Lower leg skin (tissue), 4 donors: ENCODE results near the gene CHIA. TPM values are rescaled to one million over a fixed set of nuclear protein-coding genes. Genes with fewer than 3 reads are reported as not detected.
"Not testable (repeated sequence)": the region's sequence is repeated elsewhere in the genome, so short reads cannot be mapped to it uniquely, and the experiment has no call there.

Experiments used
- DNase-seq, 2 donors: peaks; one replicate each; pipeline ENCODE4 v3.0.0-alpha.2; 2019; ENCODE audit warnings: low spot score in 2 of 2
- H3K4me3 ChIP-seq: fragments of 200-600 bp; sonication (generic); 2 replicates; pipeline ENCODE4 v1.5.1; 2017; ENCODE audit warnings: mild to moderate bottlenecking, low read depth; ENCODE audit not compliant: poor library complexity, severe bottlenecking
- POLR2A ChIP-seq, 2 donors: fragments of 450-650 bp; IDR thresholded peaks; one replicate each; pipeline ENCODE4 v1.6.1; 2016 to 2017; ENCODE audit warnings: antibody characterized with exemption in 2 of 2, mild to moderate bottlenecking in 1 of 2, moderate library complexity in 1 of 2
- WGBS, 2 donors: methylation state at CpG; one replicate each; pipeline ENCODE4 v1.1.5; 2018; 5-methylcytosine and 5-hydroxymethylcytosine counted together
- intact Hi-C: fragments of 100-400 bp; cut with DNase I; formaldehyde crosslinking; loops from one replicate; pipeline ENCODE4 v1.15.0; 2023; ENCODE audit warnings: low total_unique reads
- total RNA-seq, 4 donors: library from RNA; depleted of rRNA; stranded (reverse); fragments of >200 nt; gene quantifications; one replicate each; pipeline ENCODE4 v1.1.0, GENCODE V29; 2016
- TF ChIP-seq, protein P1 (sequence below), 3 donors: fragments of 450-650 bp; IDR thresholded peaks; one replicate each; pipeline ENCODE4 v1.5.1; 2016; ENCODE audit warnings: antibody characterized with exemption in 3 of 3, mild to moderate bottlenecking in 3 of 3, moderate library complexity in 2 of 3

CHIA gene
- total RNA-seq, 4 donors from 2014 or later: not detected

DNA sequence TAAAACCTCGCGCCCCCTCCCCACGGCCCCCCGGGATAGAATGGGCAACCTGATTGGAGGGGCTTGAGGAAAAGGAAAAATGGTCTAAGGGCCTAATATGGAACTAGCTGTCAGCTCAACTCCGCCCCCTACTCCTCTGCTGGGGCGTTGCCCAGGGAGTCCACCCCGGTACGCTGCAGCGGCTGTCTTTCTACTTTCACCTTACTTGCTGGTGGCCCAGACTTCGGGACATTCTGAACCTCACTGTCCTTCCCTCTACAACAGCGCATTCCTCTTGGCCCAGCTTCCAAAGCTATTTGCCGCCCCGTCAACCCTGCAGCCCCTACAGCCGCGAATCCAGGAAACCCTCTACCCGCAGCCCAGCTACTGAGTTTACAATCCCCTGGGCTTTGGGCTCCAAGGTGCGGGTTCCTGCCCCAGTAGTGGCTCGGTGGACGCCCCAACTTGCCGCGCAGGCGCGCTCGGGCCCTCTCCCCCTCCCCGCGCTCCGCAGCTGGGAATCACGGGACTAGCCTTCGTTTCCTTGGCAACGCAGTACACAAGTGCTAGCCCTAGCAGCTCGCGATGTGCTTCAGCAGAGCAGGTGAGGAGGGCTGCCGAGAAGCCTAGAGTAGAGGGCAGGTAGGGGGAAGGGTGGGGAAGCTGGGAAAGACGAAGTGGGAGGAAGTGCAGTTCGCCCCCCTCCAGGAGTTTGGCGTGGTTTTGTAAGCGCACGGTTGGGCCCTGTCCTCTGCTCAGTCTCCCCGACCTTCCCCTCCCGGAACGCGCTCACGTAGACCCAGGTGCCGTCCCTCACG lies 55.6 kb downstream of the CHIA start:
- no peak for TF ChIP-seq POLR2A (IDR thresholded peaks at IDR 0.05)
- TF ChIP-seq, protein P1, sequence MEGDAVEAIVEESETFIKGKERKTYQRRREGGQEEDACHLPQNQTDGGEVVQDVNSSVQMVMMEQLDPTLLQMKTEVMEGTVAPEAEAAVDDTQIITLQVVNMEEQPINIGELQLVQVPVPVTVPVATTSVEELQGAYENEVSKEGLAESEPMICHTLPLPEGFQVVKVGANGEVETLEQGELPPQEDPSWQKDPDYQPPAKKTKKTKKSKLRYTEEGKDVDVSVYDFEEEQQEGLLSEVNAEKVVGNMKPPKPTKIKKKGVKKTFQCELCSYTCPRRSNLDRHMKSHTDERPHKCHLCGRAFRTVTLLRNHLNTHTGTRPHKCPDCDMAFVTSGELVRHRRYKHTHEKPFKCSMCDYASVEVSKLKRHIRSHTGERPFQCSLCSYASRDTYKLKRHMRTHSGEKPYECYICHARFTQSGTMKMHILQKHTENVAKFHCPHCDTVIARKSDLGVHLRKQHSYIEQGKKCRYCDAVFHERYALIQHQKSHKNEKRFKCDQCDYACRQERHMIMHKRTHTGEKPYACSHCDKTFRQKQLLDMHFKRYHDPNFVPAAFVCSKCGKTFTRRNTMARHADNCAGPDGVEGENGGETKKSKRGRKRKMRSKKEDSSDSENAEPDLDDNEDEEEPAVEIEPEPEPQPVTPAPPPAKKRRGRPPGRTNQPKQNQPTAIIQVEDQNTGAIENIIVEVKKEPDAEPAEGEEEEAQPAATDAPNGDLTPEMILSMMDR (IDR thresholded peaks at IDR 0.05): no peak
- DNase-seq: peak; percentile 83 to 97
- 3 to 6% methylated on average over 37 to 41 of the region's 45 CpGs for WGBS, 2 donors
- H3K4me3 ChIP-seq: peak overlapping the region; percentile 37
- intact Hi-C loops: no loop called here

DNA sequence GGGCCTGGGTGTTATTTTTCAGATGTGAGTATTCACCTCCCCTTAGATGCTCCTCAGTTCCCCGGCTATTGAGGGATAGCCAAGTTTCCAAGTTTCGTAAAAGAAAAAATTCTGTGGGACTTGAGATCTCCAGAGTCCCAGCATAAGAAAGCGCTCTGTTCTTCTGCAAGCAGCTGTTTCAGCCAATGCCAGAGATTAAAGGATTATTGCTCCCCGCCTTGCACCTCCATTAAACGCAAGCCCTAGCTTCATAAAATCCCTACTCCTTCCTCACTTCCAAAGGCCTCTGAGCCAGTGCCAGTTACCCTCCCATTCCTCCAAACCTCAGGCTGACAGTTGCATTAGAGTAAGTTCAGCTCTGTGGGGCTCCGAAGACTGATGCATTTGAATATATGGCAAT lies 56.4 kb downstream of the CHIA start:
- no peak overlapping the region for H3K4me3 ChIP-seq
- intact Hi-C loops: no loop called here
- 37 to 38% methylated on average over 6 of the region's 6 CpGs for WGBS, 2 donors
- TF ChIP-seq POLR2A (IDR thresholded peaks at IDR 0.05): no peak
- TF ChIP-seq, protein P1 (IDR thresholded peaks at IDR 0.05): no peak
- DNase-seq: no peak

DNA sequence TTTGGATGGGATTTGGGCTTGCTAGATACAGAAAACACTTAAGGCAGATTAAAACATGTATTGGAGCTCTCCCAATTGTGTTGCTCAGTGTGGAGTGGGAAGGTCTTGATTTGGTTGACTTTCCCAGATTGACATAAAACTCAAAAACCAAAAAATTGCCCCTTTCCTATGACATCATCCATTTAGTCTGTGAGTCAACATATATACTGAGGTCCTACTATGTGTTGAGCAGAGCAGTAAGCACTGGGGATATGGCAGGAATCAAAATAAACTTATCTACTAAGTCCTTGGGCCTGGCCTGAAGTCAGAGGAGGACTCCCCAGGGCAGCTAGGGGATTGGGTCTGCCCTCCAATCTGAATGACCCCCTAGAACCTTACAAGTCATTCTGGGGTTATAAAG lies 61.0 kb downstream of the CHIA start:
- no peak for TF ChIP-seq POLR2A (IDR thresholded peaks at IDR 0.05)
- TF ChIP-seq, protein P1 (IDR thresholded peaks at IDR 0.05): no peak
- intact Hi-C loops: no loop called here
- H3K4me3 ChIP-seq: no peak overlapping the region
- DNase-seq: no peak

DNA sequence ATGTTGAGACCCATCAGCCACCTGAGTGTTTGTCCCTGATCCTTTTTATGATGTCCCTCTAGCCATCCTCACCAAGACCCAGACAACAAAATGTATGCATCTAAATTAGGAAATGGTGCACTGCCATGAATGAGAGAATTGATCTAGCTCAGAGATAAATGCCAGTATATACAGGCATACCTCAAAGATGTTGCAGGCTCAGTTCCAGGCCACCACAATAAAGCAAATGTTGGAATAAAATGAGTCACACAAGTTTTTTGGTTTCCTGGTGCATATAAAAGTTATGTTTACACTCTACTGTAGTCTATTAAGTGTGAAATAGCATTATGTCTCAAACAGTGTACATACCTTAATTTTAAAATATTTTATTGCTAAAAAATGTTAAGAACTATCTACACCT lies 63.9 kb downstream of the CHIA start:
- no peak for DNase-seq
- H3K4me3 ChIP-seq: no peak overlapping the region
- no peak for TF ChIP-seq POLR2A (IDR thresholded peaks at IDR 0.05)
- TF ChIP-seq, protein P1 (IDR thresholded peaks at IDR 0.05): no peak
- intact Hi-C loops: no loop called here

DNA sequence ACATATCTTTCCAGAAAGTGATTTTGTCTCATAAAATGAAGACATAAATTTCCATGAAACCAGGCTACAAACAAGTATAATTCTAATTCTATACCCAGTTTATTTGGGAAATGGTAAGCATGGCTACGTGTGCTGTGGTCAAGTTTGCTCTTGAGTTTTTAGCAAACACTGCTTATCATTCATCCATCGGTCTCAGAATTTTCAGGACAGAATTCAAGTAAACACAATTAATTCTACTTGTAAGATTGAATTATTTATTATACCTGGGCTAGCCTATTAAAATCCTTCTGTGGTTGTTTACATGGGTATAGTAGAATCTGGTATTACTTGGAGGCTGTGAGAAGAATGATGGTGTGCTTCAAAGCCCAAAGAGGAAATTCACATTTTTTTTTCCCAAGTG lies 68.3 kb downstream of the CHIA start:
- H3K4me3 ChIP-seq: no peak overlapping the region
- TF ChIP-seq, protein P1 (IDR thresholded peaks at IDR 0.05): no peak
- no peak for TF ChIP-seq POLR2A (IDR thresholded peaks at IDR 0.05)
- no peak for DNase-seq
- WGBS, 2 donors: 90 to 96% methylated on average over 2 of the region's 2 CpGs
- intact Hi-C loops: no loop called here

DNA sequence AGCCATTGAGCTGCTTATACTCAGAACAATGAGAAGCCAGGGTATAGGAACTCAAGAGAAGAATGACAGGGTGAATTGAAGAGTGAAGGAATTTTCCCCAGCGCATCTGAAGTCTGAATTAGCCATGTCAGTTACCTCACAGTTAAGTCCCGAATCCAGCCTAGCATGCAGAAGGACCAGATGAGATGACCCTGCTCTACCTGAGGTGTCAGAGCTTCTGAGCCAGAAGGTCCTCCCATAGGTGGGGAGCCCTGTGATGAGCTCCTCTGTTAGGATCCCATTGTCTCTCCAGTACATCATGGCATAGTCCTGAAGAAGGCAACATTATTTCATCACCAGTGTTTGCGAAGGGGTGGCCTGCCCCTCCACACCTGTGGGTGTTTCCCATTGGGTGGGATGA lies 68.7 kb downstream of the CHIA start:
- intact Hi-C loops: no loop called here
- 88 to 94% methylated on average over 3 of the region's 3 CpGs for WGBS, 2 donors
- TF ChIP-seq, protein P1 (IDR thresholded peaks at IDR 0.05): no peak
- TF ChIP-seq POLR2A (IDR thresholded peaks at IDR 0.05): no peak
- no peak for DNase-seq
- no peak overlapping the region for H3K4me3 ChIP-seq

DNA sequence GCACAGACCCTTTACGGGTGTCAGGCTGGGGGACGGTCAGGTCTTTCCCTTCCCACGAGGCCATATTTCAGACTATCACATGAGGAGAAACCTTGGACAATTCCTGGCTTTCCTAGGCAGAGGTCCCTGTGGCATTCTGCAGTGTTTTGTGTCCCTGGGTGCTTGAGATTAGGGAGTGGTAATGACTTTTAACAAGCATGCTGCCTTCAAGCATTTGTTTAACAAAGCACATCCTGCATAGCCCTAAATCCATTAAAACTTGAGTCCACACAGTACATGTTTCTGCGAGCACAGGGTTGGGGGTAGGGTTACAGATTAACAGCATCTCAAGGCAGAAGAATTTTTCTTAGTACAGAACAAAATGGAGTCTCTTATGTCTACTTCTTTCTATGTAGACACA lies 69.6 kb downstream of the CHIA start:
- 57% methylated on average over 4 of the region's 4 CpGs for WGBS, 2 donors
- DNase-seq, intact Hi-C loops, H3K4me3 ChIP-seq: not testable (repeated sequence)
